ENCODE measurements around the gene UROD.

GRCh38 chr1:45035631-45036301 is 23.7 kb downstream of the UROD start:
- no peak for TF ChIP-seq CTCF (IDR thresholded peaks at IDR 0.05; ENCODE audit: low read depth, low read length)
- TF ChIP-seq EZH2phosphoT487 (IDR thresholded peaks at IDR 0.05; ENCODE audit: low read depth), result no peak

Measured in OCI-LY3 (cell line).